NB4 (cell line): ENCODE data around the gene ZNF91.

Experiments used
- CTCF ChIP-seq: IDR thresholded peaks from one replicate; pipeline ENCODE4 v1.5.1; 2012; ENCODE audit warnings: low read depth, low read length
- POLR2A ChIP-seq: IDR thresholded peaks from 2 replicates; pipeline ENCODE4 v1.6.1; 2011; ENCODE audit warnings: mild to moderate bottlenecking; ENCODE audit not compliant: insufficient read length; ENCODE audit errors: extremely low read depth

GRCh38 chr19:23365222-23365621 lies 30.0 kb downstream of the ZNF91 start:
- TF ChIP-seq CTCF, result no peak
- no peak for TF ChIP-seq POLR2A
